HG02943 (cell line): Measurements from ENCODE around the gene CSNK1D.
"Not testable (repeated sequence)": the region's sequence is repeated elsewhere in the genome, so short reads cannot be mapped to it uniquely, and the experiment has no call there.

Experiments used
- ATAC-seq: cut with Tn5 transposase; IDR thresholded peaks from one replicate; pipeline ENCODE4 v1.9.1; 2021; ENCODE audit warnings: mild to moderate bottlenecking, low read depth, moderate library complexity; ENCODE audit not compliant: unreplicated experiment

Gene CSNK1D

GRCh38 chr17:82199496-82199895, 74.0 kb downstream of the CSNK1D start:
- no peak for ATAC-seq

GRCh38 chr17:82198092-82198491, 75.4 kb downstream of the CSNK1D start:
- ATAC-seq, result no peak

DNA sequence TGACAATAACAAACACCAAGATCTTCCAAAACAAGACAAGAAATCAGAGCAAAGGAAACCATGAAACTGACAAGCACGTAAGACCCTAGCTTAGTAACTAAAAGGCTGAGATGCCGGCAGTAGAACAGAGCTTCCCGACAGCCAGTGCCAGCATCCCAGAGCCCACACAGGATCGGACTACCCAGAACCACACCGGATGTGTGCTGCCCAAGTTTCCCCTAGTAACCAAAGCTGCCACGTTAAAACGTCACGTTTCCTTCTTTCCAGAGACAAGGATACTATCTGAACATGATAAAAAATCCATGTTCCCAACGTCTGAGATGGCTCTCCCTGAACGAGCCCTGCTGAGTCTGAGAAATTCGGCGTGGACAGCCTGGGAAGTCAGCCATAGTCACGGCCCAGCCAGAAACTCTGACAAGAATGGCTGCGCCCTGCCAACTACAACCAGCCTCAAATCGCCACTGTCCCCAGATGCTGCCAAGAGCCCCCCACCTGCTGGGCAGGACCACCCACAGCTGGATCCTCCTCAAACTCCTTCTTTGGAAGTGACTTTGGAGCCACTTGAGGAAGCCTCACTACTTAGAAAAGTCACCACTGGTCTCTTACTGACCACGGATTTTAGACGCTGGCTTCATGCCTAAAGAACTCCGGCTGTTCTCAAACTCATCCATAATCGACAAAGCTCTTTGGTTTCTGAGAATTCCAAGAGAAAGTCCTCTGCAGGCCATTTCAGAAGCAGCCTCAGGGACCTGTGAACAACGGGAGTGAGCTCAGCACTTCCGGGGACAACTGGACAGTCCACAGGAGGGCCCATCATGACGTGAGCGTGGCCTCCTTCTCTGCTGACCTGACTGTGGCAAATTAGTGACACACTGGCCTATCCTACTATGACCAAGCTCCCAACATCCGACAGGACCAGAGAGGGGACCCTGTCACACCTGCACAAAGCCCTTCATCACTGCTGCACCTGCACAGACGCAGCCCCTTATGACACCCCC, 77.5 kb downstream of the CSNK1D start:
- ATAC-seq, result no peak

DNA sequence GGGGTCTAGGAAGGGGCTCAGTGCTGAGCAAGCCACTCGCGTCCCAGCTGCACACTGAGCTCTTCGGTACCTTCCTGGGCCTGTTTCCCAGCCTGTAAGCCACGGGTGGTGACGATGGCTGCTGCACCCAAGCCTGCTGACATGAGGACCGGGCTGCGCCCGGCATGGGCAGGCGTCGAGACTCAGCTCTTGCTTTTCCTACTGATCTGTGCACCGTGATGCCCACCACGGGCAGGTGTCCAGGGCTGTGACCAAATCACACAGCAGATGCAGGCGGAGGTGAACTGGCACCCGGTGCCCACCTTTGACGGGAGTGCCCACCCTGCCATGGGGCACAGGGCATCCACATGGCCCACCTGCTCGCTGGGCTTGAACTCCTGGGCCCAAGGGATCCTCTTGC, 78.7 kb downstream of the CSNK1D start:
- ATAC-seq, result no peak

DNA sequence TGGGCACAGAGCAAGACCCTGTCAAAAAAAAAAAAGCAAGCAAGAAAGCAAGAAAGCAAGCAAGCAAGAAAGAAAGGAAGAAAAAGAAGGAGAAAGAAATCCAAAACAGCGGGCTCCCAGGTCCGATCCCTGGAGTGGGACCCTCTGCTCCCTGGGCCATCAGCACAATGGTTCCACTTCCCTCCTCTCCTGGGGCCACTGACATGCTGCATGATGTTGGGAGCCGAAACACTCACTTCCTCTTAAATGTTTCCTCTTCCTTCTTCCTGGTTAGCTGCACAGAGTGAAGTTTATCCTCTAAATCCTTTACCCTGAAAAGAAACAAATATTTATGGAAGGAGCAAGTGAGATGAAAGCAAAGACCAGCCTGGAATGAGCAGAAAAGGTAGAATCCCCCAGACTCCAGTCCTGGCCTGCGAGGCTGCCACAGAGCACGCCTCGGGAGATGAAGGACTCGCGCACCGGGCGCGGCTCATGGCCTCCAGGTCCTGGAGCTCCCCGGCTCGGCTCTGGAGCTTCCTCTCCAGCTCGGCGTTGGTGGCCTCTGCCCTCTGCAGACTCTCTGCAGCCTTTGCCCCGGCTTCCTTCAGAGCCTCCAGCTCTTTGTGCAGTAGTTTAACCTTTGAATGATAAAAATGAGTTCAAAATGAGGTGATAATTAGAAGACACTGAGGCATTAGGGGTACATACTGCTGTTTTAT, 79.8 kb downstream of the CSNK1D start:
- no peak for ATAC-seq

GRCh38 chr17:82193050-82193449, 80.5 kb downstream of the CSNK1D start:
- ATAC-seq, result not testable (repeated sequence)
